Osteocyte (in vitro differentiated cells): ENCODE results near the gene TBCD. TPM values are rescaled to one million over a fixed set of nuclear protein-coding genes. Genes with fewer than 3 reads are reported as not detected.

Experiments
- DNase-seq: peaks from one replicate; pipeline ENCODE4 v3.0.0; 2021; ENCODE audit warnings: mixed read lengths; ENCODE audit not compliant: unreplicated experiment; ENCODE audit errors: extremely low spot score
- H3K27ac Mint-ChIP-seq: one replicate; pipeline ENCODE4 v1.8.0; 2021; ENCODE audit warnings: mild to moderate bottlenecking, mixed read lengths; ENCODE audit not compliant: unreplicated experiment
- H3K27me3 Mint-ChIP-seq: one replicate; pipeline ENCODE4 v1.8.0; 2021; ENCODE audit warnings: mixed read lengths; ENCODE audit not compliant: unreplicated experiment
- H3K36me3 Mint-ChIP-seq: one replicate; pipeline ENCODE4 v1.8.0; 2021; ENCODE audit warnings: mixed read lengths; ENCODE audit not compliant: unreplicated experiment
- H3K4me1 Mint-ChIP-seq: one replicate; pipeline ENCODE4 v1.8.0; 2021; ENCODE audit warnings: mixed read lengths; ENCODE audit not compliant: unreplicated experiment
- H3K4me3 Mint-ChIP-seq: one replicate; pipeline ENCODE4 v1.8.0; 2021; ENCODE audit warnings: mild to moderate bottlenecking, moderate library complexity, mixed read lengths; ENCODE audit not compliant: unreplicated experiment
- H3K9me3 Mint-ChIP-seq: one replicate; pipeline ENCODE4 v1.8.0; 2021; ENCODE audit warnings: mixed read lengths; ENCODE audit not compliant: unreplicated experiment
- total RNA-seq: library from RNA; stranded (reverse); gene quantifications from 2 replicates; pipeline ENCODE4 v1.2.1, GENCODE V29; 2021
- TF ChIP-seq, protein P1 (sequence below): fragments of 200-600 bp; sonication (generic); IDR thresholded peaks from 2 replicates; pipeline ENCODE4 v1.5.0; 2021; ENCODE audit warnings: antibody characterized with exemption, mild to moderate bottlenecking, moderate library complexity

The TBCD gene
- total RNA-seq, 1 donor from 2014 or later = 74.0 TPM

DNA sequence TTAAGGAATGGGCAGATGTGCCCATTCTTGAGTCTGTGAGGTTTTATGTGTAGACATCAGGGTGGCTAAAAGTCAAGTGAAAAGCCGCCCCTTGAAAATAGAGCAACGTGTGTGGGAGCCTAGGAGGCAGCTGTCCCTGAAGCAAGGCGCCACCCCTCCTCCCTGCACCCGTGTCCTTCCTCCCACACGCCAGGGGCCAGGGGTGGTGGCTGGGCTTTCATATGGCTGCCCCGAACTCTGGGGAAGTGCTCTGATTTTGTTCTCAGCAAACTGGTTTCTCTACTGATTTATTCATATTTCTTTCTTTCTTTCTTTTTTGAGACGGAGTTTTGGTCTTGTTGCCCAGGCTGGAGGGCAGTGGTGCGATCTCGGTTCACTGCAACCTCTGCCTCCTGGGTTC lies 83.3 kb downstream of the TBCD start:
- no peak for DNase-seq
- Mint-ChIP-seq H3K27ac (no peak overlapping the region), H3K4me3 (no peak overlapping the region), H3K27me3 (no peaks in the 10 kb centered on the region), H3K36me3 (peaks cover 12% of the 10 kb centered on the region), H3K4me1 (peaks cover 5% of the 10 kb centered on the region), H3K9me3 (no peaks in the 10 kb centered on the region)
- TF ChIP-seq, protein P1, sequence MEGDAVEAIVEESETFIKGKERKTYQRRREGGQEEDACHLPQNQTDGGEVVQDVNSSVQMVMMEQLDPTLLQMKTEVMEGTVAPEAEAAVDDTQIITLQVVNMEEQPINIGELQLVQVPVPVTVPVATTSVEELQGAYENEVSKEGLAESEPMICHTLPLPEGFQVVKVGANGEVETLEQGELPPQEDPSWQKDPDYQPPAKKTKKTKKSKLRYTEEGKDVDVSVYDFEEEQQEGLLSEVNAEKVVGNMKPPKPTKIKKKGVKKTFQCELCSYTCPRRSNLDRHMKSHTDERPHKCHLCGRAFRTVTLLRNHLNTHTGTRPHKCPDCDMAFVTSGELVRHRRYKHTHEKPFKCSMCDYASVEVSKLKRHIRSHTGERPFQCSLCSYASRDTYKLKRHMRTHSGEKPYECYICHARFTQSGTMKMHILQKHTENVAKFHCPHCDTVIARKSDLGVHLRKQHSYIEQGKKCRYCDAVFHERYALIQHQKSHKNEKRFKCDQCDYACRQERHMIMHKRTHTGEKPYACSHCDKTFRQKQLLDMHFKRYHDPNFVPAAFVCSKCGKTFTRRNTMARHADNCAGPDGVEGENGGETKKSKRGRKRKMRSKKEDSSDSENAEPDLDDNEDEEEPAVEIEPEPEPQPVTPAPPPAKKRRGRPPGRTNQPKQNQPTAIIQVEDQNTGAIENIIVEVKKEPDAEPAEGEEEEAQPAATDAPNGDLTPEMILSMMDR = no peak

DNA sequence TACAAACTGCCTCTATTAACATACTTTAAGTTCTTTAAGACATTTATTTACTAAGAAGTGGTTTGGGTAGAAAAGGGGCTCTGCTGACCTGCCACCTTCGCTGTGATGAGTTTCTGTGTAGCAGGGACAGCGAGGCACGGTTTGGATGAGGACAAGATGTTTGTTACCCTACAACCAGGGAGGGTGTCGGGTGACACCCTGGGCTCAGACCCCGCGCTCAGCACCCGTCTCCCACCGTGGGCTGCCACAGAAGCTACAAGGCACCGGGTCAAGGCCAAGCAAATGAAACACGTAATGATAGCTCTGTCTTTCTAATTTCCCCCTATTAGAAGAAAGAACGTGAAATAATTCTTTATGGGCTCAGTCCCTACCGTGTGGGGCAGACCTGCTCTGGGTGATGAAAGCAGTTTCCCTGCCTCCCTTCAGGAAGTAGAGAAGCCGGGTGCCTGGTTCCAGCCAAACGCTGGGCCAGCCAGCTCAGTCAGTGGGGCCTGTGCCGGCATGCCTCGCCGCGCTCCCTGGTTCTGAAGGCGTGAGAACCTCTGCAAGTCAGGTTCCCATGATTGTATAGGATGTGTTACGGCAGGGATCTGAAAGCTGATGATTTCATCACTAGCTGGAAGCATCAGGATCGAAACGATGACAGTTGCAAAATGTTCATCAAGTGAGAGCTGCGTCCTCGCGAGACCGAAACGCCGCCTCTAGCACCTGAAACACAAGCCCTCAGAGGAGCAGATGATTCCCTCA lies 84.1 kb downstream of the TBCD start:
- H3K27ac Mint-ChIP-seq = no peak overlapping the region
- TF ChIP-seq, protein P1 = no peak
- H3K27me3 Mint-ChIP-seq = no peaks in the 10 kb centered on the region
- DNase-seq = no peak
- peaks cover 5% of the 10 kb centered on the region for H3K4me1 Mint-ChIP-seq
- H3K9me3 Mint-ChIP-seq = no peaks in the 10 kb centered on the region
- peaks cover 11% of the 10 kb centered on the region for H3K36me3 Mint-ChIP-seq
- H3K4me3 Mint-ChIP-seq = no peak overlapping the region

DNA sequence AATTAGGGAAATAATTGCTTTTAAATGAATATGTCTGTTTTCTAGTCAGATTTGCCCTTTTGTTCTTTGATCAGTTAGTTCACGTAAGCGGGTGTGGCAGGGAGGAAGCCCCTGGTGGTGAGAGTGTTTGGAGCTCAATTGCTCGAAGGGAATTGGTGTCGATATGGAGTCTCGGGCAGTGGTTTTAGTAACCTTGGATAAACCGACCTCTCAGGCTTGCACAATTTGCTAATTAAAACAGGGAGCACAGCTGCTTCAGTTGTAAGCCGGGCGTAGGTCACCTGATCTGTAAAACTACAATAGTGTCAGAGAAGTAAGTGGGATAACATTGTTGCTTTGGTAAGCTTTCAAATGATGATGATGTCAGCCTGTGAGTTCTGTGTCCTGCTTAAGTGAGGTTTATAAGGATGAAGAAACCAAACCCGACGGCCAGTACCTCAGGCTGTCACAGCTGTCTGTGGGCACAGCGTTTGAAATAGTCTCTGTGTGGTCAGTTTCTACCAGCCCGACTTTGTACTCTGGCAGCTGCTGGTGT lies 85.0 kb downstream of the TBCD start:
- no peak for DNase-seq
- Mint-ChIP-seq H3K27ac (no peak overlapping the region), H3K4me1 (peaks cover 5% of the 10 kb centered on the region), H3K36me3 (peaks cover 6% of the 10 kb centered on the region), H3K9me3 (no peaks in the 10 kb centered on the region), H3K27me3 (no peaks in the 10 kb centered on the region), H3K4me3 (no peak overlapping the region)
- TF ChIP-seq, protein P1 = no peak

DNA sequence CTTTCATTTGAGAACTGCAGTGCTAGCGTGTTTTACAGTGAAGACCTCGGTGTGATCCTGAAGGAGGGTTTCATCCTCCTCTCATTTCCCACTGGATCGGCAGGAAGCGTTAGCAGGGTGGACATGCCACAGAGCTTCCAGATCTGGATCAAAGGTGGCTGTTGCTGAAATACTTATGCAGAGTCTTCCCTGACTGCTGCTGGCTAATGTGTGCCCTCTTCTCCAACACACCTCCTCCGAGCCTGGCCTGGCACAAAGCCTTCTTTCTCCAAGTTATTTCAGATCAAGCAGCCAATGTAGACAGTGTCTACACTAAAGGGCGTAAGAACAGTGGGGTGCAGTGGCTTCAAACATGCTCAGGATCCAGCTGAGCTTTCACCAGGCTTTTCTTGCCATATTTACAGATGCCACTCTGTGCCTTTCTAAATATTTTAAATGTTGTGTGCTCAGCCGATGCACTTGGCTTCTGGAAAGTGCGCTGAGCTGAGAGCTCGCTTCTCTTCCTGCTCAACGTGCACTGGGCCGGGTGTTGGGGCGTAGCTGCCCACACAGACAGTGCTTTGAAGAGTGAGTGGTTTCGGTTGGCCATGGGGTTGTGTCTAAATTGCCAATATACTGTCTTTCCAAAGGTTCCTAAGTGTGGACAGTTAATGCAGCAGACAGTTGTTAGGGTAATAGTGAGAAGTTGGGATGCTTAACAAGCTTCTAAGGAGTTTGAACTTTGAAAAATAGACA lies 85.9 kb downstream of the TBCD start:
- H3K9me3 Mint-ChIP-seq = no peaks in the 10 kb centered on the region
- no peak overlapping the region for H3K27ac Mint-ChIP-seq
- H3K4me3 Mint-ChIP-seq = no peak overlapping the region

More for the DNA sequence above, 85.9 kb downstream of the TBCD start:
- peaks cover 6% of the 10 kb centered on the region for H3K36me3 Mint-ChIP-seq
- no peak for DNase-seq
- H3K27me3 Mint-ChIP-seq = no peaks in the 10 kb centered on the region
- TF ChIP-seq, protein P1 = no peak
- peaks cover 5% of the 10 kb centered on the region for H3K4me1 Mint-ChIP-seq
